GM19035 (cell line): Measurements from ENCODE around the gene APOD.

Experiments
- ATAC-seq: cut with Tn5 transposase; IDR thresholded peaks from one replicate; pipeline ENCODE4 v1.9.1; 2021; ENCODE audit not compliant: unreplicated experiment

APOD gene

GRCh38 chr3:195531683-195532082 lies 52.1 kb downstream of the APOD start:
- no peak for ATAC-seq

- no peak for ATAC-seq
Observed at GRCh38 chr3:195526492-195526891, 57.2 kb downstream of the APOD start.

GRCh38 chr3:195524171-195524896 lies 59.4 kb downstream of the APOD start:
- no peak for ATAC-seq

- no peak for ATAC-seq
Observed at GRCh38 chr3:195522254-195523023, 61.3 kb downstream of the APOD start.
